Uterus (tissue), 2 donors: ENCODE data around the gene OTOR.

Source experiments
- CTCF ChIP-seq, 4 experiments: fragments of 200-600 bp in 2 of 4; fragments of 450-650 bp in 2 of 4; sonication (generic) in 2 of 4; IDR thresholded peaks; one replicate each; pipeline ENCODE4 v1.5.1; 2016 to 2019; ENCODE audit warnings: antibody characterized with exemption in 4 of 4, mild to moderate bottlenecking in 2 of 4, moderate library complexity in 1 of 4
- POLR2A ChIP-seq, 2 donors: fragments of 450-650 bp; IDR thresholded peaks; one replicate each; pipeline ENCODE4 v1.6.1; 2016; ENCODE audit warnings: antibody characterized with exemption in 2 of 2, mild to moderate bottlenecking in 1 of 2, moderate library complexity in 1 of 2

- TF ChIP-seq CTCF (IDR thresholded peaks at IDR 0.05) (no peak), POLR2A (IDR thresholded peaks at IDR 0.05) (no peak)
Observed at GRCh38 chr20:16777126-16777525, 29.0 kb downstream of the OTOR start.
